GM12801 (cell line): ENCODE data around the gene ACSBG1.

ENCODE experiments used
- TF ChIP-seq, protein P1 (sequence below): IDR thresholded peaks from one replicate; pipeline ENCODE4 v1.5.1; 2011; ENCODE audit warnings: control low read depth; ENCODE audit not compliant: insufficient read length; ENCODE audit errors: extremely low read depth

ACSBG1 gene

DNA sequence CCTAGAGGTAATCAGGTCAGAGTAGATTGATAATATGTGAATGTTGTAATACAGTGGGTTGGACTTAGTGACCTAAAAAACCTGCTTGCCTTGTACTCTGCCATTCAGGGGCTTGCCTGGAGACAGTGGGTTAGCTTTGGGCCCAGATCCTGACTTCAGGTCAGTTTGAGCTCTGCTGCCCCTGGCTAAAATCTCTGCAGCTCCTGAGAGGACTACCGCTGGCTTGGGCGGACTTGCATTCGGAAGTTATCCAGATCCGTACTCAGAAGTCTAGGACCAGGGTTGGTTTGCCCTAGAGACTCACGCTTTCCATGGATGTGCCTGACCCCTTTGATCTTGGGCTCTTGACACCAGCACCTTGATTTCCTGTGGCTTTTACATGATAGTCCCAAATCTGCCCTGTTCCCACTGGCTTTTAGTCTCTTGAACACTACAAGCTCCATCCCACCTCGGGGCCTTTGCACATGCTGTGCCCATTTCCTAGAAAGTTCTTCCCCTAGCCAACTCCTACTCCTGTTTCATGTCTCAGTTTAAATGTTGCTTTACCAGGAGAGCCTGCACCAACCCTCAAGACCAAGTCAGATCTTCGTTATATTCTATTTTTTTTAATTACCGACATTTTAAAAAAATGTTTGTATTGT is 5.9 kb downstream of the ACSBG1 start:
- TF ChIP-seq, protein P1, sequence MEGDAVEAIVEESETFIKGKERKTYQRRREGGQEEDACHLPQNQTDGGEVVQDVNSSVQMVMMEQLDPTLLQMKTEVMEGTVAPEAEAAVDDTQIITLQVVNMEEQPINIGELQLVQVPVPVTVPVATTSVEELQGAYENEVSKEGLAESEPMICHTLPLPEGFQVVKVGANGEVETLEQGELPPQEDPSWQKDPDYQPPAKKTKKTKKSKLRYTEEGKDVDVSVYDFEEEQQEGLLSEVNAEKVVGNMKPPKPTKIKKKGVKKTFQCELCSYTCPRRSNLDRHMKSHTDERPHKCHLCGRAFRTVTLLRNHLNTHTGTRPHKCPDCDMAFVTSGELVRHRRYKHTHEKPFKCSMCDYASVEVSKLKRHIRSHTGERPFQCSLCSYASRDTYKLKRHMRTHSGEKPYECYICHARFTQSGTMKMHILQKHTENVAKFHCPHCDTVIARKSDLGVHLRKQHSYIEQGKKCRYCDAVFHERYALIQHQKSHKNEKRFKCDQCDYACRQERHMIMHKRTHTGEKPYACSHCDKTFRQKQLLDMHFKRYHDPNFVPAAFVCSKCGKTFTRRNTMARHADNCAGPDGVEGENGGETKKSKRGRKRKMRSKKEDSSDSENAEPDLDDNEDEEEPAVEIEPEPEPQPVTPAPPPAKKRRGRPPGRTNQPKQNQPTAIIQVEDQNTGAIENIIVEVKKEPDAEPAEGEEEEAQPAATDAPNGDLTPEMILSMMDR: no peak

DNA sequence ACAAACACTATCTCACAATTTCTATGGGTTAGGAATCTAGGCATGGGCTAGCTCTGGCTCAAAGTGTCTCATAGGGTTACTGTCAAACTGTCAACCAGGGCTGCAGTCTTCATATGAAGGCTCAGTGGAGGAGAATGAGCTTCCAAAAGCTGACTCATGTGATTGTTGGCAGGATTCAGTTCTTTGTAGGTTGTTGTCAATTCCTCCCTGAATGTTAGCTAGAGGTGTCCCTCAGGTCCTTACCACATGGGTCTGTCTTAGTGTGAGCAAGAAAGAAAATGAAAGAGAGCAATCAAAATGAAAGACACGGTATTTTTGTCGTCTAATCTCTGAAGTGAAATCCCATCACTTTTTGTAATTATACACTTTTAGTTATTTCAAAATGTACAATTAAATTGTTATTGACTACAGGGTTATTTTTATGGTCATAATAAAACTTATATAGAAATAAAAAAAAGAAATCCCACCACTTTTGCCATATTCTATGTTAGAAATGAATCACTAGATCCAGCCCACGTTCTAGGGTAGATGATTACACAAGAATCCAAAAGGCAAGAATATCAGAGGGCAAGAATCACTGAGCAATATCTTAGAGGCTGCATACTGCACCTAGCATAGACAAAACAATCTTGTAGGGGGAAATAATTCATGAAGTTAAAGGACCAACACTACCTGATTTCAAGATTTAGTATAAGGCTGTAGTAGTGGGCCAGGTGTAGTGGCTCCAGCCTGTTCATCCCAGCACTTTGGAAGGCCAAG is 8.4 kb downstream of the ACSBG1 start:
- TF ChIP-seq, protein P1: no peak

DNA sequence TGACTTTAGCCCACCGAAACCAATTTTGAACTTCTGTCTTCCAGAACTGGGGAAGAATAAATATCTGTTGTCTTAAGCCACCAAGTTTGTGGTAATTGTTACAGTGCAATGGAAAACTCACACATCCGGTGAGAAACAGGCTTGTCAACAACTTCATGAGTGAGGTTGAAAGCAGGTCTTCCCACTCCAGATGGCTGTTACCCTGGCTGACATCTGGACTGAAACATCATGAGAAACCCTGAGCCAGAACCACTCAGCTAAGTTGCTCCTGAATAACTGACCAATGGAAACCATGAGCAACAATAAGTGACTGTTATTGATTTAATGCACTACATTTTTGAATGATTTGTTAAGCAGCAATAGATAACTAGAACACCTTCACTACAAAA is 10.3 kb downstream of the ACSBG1 start:
- TF ChIP-seq, protein P1: no peak

DNA sequence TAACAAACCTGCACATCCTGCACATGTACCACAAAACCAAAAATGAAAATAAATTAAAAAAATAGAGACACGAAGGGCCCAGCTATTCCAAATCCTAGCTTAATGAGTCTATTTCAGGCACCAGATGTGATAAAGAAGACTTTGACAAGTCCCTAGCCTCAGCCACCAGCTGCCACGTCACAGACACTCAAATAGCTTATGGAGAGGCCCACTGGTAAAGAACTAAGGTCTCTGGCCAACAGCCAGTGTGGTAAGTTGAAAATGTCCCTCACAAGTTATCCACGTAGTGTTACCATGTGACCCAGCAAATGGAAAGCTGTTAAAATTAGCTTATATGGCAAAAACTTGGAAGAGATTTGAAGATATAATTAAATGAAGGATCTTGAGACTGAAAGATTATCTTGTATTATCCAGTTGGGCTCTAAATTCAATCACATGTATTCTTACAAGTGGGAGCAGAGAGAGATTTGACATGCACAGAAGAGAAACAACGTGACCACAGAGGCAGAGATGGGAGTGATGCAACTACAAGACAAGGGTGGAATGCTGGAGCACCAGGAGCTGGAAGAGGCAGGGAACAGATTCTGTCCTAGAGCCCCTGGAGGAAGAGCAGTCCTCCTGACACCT is 10.9 kb downstream of the ACSBG1 start:
- TF ChIP-seq, protein P1: no peak

DNA sequence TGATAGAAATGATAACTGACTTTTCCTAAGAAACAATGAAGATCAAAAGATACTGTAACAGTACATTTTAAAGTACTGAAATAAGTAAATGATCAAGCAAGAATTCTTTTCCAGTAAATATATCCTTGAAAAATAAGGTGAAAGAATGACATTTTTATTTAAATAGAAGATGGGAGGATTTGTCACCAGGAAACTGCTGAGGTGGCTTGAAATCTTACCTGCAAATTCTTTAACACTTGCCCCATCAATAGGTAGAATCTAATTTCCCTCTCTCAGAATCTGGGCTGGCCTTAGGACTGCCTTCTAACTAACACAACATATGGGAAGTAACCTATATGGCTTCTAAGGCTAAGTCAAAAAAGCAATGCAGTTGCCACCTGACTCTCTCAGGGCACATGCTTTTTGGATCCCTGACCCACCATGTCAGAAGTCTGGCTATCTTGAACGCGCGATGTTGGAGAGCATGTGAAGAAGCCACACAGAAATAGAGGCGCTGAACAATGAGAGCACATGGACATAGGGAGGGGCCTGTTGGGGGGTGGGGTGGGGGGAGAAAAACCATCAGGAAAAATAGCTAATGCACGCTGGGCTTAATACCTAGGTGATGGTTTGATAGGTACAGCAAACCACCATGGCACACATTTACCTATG is 11.5 kb downstream of the ACSBG1 start:
- TF ChIP-seq, protein P1: no peak

DNA sequence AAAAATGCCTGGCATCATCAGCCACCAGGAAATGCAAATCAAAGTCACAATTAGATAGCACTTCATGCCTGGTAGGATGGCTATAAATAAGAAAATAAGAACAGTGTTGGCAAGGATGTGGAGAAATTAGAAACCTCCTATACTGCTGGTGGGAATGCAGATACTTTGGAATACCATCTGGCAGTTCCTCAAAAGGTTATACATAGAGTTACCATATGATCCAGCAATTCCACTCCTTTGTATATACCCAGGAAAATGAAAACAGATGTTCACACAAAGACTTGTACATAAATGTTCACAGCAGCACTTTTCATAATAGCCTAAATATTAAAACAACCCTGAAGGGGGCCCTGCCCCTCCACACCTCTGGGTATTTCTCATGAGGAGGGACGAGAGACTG is 13.7 kb downstream of the ACSBG1 start:
- TF ChIP-seq, protein P1: no peak
